Activated CD4-positive, alpha-beta memory T cell treated with anti-CD3 and anti-CD28 coated beads, Interleukin-2, amount 10 ng/mL, durations not matched to agents 7 days and 5 days (primary cell): Measurements from ENCODE around the gene CDCA8. TPM values are rescaled to one million over a fixed set of nuclear protein-coding genes. Genes with fewer than 3 reads are reported as not detected.

Experiments
- CTCF ChIA-PET: fragments of 350-600 bp; sonication (Branson Sonifier 250); formaldehyde crosslinking; loops from one replicate; lab custom pipeline; 2021; ENCODE audit warnings: antibody characterized with exemption, inconsistent platforms; lab: Charles Lee
- POLR2A ChIA-PET: fragments of 350-600 bp; sonication (Branson Sonifier 250); formaldehyde crosslinking; loops from one replicate; lab custom pipeline; 2021; ENCODE audit warnings: antibody characterized with exemption; lab: Charles Lee
- DNase-seq: peaks from one replicate; pipeline ENCODE4 v3.0.0-alpha.2; 2020
- H3K27ac Mint-ChIP-seq: one replicate; pipeline ENCODE4 v1.8.0; 2021; ENCODE audit warnings: mild to moderate bottlenecking, mixed read lengths
- H3K27me3 Mint-ChIP-seq: one replicate; pipeline ENCODE4 v1.8.0; 2021; ENCODE audit warnings: mixed read lengths
- H3K36me3 Mint-ChIP-seq: one replicate; pipeline ENCODE4 v1.8.0; 2021; ENCODE audit warnings: low read depth, mixed read lengths
- H3K4me1 Mint-ChIP-seq: one replicate; pipeline ENCODE4 v1.8.0; 2021; ENCODE audit warnings: mixed read lengths
- H3K4me3 Mint-ChIP-seq: one replicate; pipeline ENCODE4 v1.8.0; 2021; ENCODE audit warnings: mild to moderate bottlenecking, mixed read lengths
- H3K9me3 Mint-ChIP-seq: one replicate; pipeline ENCODE4 v1.8.0; 2021; ENCODE audit warnings: mixed read lengths
- total RNA-seq, 2 experiments: library from RNA; stranded (reverse); gene quantifications; one replicate each; pipeline ENCODE4 v1.2.3, GENCODE V29; 2021

CDCA8 gene
- total RNA-seq, 2 experiments from 2014 or later: 73.5 to 73.6 TPM

DNA sequence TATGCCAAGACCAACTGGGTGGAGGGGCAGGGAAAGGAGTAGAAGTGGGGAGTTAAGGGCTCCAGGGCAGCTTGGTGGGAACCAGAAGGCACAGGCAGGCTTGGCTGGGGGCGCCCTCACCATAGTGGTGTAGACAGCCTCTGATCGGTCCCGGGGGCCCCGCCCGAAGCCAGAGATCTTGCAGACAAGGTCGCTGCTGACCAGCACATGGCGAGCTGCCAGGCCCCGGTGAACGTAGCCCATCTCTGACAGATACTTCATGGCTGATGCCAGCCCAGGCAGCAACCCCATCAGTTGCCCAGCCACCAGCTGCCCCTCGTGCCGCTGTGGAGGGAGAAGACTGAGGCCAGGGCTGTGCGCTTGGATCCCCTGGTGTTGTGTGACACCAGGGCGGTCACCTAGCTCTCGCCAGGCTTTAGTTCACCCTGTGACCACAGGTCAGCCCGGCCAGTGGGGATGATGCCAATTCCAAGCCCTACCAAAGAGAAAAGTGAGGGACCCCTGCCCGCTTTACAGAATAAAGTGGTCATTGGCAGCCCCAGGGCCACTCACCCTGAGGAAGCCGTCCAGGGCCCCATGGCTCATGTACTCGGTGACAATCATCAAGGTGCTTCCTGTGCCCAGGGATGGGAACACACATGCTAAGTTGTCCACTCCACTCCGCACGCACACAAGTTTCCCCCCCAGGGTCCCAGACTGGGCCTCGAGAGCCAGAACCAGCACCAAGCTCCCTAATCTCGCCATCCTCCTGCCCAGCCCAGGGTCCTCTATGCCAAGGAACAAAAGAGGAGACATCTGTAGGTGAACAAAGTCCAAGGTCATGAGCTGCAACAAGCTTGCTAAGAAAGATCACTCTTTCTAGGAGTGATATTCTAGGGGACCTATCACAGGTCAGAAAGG is 28.2 kb downstream of the CDCA8 start:
- Mint-ChIP-seq H3K4me1 (no peaks in the 10 kb centered on the region), H3K9me3 (no peaks in the 10 kb centered on the region), H3K27ac (no peak overlapping the region), H3K36me3 (no peaks in the 10 kb centered on the region), H3K27me3 (no peaks in the 10 kb centered on the region), H3K4me3 (no peak overlapping the region)
- DNase-seq: no peak
- POLR2A ChIA-PET: interaction anchor here (0.9 kb wide), 1 partner anchor 29 kb away, joined by 3 read pairs; no protein-coding TSS in a partner anchor
- CTCF ChIA-PET: no interaction called here

DNA sequence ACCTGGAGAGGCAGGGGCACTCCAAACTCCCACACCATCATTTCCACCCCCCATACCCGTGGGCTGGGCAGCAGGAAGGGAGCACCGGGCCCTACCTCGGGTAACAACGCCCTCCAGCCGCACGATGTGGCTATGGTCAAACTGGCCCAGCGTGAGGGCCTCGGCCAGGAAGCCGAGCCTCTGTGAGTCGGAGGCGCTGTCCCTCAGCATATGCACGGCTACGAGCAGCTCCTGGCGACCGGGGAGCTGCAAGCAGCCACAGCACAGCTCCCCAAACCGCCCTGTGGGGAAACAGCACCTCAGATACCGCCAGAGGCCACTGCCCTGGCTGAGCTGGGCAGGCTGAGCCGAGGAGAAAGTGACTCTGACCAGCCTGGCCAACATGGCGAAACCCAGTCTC is 29.2 kb downstream of the CDCA8 start:
- Mint-ChIP-seq H3K27me3 (peaks cover 2% of the 10 kb centered on the region), H3K4me1 (no peaks in the 10 kb centered on the region), H3K27ac (no peak overlapping the region), H3K36me3 (no peaks in the 10 kb centered on the region), H3K4me3 (no peak overlapping the region), H3K9me3 (no peaks in the 10 kb centered on the region)
- CTCF ChIA-PET: interaction anchor here (0.6 to 1.6 kb wide), 2 partner anchors 138 to 267 kb away, joined by 3 to 4 read pairs; partner anchors contain the start of gene MTF1
- DNase-seq: no peak
- POLR2A ChIA-PET: no interaction called here

DNA sequence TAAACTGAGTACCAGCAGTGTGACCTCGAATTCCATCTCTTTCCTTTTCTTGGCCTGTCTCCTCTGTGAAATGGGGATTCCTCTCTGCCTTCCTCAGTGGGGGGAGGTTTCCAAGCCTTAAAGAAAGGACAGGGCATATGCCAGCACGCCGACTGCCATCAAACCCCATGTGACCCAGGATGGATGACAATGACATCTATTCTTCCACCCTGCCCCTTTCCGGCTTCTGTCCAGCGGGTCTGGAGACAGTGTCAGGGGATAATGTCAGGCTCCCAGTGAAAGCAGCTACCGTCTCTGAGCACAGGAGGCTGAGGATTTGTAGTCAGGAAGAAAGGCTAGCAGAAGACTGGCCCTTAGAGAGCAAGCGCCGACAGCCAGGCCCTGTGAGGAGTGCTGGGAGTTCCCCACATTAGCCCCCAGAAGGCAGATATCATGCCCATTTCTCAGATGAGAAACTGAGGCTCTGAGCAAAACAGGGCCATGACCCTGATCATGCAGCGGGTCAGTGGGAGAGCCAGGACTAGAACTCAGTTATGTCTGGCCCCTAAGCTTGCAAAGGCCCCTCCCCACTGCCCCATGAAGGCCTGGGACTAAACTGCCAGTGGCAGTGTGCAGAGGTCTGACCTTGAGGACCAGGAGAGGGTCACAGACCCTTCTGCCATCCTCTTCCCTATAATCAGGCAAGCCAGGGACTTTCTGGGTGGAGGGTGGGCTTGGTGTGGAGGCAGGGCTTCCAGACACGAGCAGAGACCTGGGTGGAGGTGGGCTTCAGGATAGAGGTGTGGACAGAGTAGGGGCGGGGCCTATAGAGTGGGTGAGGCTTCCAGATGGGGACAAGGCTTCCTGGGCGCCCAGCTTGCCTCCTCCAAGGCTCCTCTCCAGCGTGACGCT is 30.1 kb downstream of the CDCA8 start:
- Mint-ChIP-seq H3K27ac (no peak overlapping the region), H3K36me3 (no peaks in the 10 kb centered on the region), H3K9me3 (no peaks in the 10 kb centered on the region), H3K27me3 (peaks cover 3% of the 10 kb centered on the region), H3K4me3 (no peak overlapping the region), H3K4me1 (no peaks in the 10 kb centered on the region)
- DNase-seq: no peak
- ChIA-PET POLR2A (no interaction called here), CTCF (interaction anchor here (1.6 kb wide), 1 partner anchor 137 kb away, joined by 4 read pairs; the partner anchor contains the start of gene MTF1)

DNA sequence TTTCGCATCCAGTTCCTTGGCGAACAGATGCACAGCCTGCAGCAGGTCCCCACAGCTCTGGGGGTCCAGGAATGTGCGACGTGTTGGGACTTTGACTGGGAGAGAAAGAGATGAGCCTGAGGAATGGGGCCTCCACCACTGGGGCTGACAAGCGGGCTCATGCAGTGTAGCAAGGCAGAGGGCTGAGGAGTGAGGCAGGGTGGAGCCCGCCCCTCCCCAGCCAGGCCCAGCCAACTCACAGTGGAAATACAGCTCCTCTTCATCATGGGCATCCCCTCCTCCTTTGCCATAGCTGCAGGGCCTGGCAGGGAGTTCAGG is 30.7 kb downstream of the CDCA8 start:
- no peaks in the 10 kb centered on the region for H3K9me3 Mint-ChIP-seq
- peaks cover 9% of the 10 kb centered on the region for H3K27me3 Mint-ChIP-seq

DNA sequence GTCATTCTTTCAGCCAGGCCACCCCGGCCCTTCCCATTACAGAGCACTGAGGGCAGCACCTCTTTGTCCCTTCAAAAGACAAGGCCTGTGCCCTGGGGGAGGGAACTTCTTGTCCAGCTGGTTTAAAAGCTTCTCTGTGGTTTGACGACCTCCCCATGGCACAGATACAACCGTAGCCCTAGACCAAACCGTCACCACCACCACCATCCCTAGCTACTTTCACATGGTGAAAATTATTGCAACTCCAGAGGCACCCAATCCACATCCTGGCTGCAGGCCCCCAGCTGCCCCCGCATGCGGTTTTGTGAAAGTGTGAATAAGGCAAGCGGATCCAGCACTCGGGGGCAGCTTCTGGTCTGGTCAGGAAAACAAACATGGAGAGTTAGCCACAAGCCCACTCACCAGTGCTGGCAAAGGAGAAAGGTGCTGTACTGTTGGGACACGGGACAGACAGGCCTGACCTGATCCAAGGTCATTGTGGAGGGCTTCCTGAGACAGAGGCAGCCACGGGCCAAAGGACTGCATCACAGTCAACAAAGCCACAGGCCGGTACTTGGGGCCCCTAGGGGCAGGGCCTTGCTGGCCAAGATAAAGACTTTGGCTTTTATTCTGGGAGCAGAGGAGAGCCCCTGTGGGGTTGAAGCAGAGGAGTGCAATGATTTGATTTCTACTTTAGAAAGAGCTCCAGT is 31.2 kb downstream of the CDCA8 start:
- no peak overlapping the region for H3K4me3 Mint-ChIP-seq
- H3K27me3 Mint-ChIP-seq: peaks cover 14% of the 10 kb centered on the region
- no peak for DNase-seq
- ChIA-PET CTCF (no interaction called here), POLR2A (no interaction called here)
- H3K36me3 Mint-ChIP-seq: no peaks in the 10 kb centered on the region
- H3K9me3 Mint-ChIP-seq: no peaks in the 10 kb centered on the region
- no peak overlapping the region for H3K27ac Mint-ChIP-seq
- no peaks in the 10 kb centered on the region for H3K4me1 Mint-ChIP-seq

More for the DNA sequence above, 30.7 kb downstream of the CDCA8 start:
- H3K4me3 Mint-ChIP-seq: no peak overlapping the region
- no peaks in the 10 kb centered on the region for H3K4me1 Mint-ChIP-seq
- no peaks in the 10 kb centered on the region for H3K36me3 Mint-ChIP-seq
- POLR2A ChIA-PET: no interaction called here
- DNase-seq: no peak
- CTCF ChIA-PET: interaction anchor here (1.6 kb wide), 1 partner anchor 136 kb away, joined by 4 read pairs; the partner anchor contains the start of gene MTF1
- no peak overlapping the region for H3K27ac Mint-ChIP-seq

DNA sequence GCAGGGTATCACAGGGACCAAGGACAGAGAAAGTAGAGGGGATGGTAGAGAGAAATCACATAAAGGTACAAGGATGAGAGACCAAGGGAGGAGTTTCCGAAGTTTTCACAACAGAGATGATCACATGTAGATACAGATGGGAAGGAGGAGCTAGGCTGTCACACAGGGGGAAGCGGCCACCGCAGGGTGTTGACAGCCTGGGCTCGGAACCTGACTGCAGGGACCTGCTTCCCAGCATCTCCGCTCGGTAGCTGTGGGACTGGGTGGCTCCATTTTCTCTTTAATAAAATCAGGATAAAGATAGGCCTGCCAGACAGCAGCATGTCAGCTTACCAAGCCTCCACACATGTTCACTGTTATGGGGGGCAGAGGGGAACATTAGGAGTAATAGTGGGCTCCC is 32.3 kb downstream of the CDCA8 start:
- POLR2A ChIA-PET: no interaction called here
- Mint-ChIP-seq H3K4me1 (no peaks in the 10 kb centered on the region), H3K27ac (no peak overlapping the region), H3K4me3 (no peak overlapping the region), H3K27me3 (peaks cover 17% of the 10 kb centered on the region), H3K9me3 (no peaks in the 10 kb centered on the region), H3K36me3 (no peaks in the 10 kb centered on the region)
- CTCF ChIA-PET: no interaction called here
- DNase-seq: no peak

GRCh38 chr1:37725851-37726613 is 33.7 kb downstream of the CDCA8 start:
- H3K9me3 Mint-ChIP-seq: no peaks in the 10 kb centered on the region
- no peak overlapping the region for H3K27ac Mint-ChIP-seq
- H3K4me1 Mint-ChIP-seq: no peaks in the 10 kb centered on the region
- H3K36me3 Mint-ChIP-seq: no peaks in the 10 kb centered on the region
- no peak for DNase-seq
- POLR2A ChIA-PET: no interaction called here
- H3K27me3 Mint-ChIP-seq: peaks cover 23% of the 10 kb centered on the region
- CTCF ChIA-PET: no interaction called here
- no peak overlapping the region for H3K4me3 Mint-ChIP-seq

- no peak overlapping the region for H3K27ac Mint-ChIP-seq
- H3K27me3 Mint-ChIP-seq: peaks cover 23% of the 10 kb centered on the region
- H3K9me3 Mint-ChIP-seq: no peaks in the 10 kb centered on the region
- CTCF ChIA-PET: no interaction called here
- H3K4me3 Mint-ChIP-seq: no peak overlapping the region
- H3K4me1 Mint-ChIP-seq: no peaks in the 10 kb centered on the region
- no peak for DNase-seq
- POLR2A ChIA-PET: no interaction called here
- H3K36me3 Mint-ChIP-seq: no peaks in the 10 kb centered on the region
Observed at GRCh38 chr1:37726751-37727585, 34.7 kb downstream of the CDCA8 start.

DNA sequence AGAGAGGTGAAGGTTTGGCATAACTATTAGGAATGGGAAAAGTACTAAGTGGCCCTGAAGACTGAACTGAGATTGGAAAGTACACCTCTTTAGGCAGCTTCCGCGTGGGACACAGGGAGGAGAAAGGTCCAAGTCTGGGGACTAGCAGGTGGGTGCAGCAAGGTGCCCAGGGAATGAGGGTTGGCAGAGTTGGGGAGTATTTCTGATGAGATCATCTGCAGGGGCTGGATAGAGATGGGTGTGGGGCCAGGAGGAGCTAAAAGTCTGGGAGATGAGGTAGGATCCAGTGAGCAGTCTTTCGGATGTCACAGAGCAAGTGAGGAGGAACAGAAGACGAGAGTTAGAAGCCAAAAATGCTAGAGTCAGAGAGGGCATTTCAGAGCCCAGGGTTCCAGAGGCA is 36.1 kb downstream of the CDCA8 start:
- no peak overlapping the region for H3K27ac Mint-ChIP-seq
- ChIA-PET CTCF (no interaction called here), POLR2A (no interaction called here)
- H3K9me3 Mint-ChIP-seq: no peaks in the 10 kb centered on the region
- peaks cover 24% of the 10 kb centered on the region for H3K27me3 Mint-ChIP-seq
- no peak for DNase-seq
- H3K4me1 Mint-ChIP-seq: no peaks in the 10 kb centered on the region
- no peaks in the 10 kb centered on the region for H3K36me3 Mint-ChIP-seq
- H3K4me3 Mint-ChIP-seq: no peak overlapping the region

- Mint-ChIP-seq H3K27ac (no peak overlapping the region), H3K4me1 (no peaks in the 10 kb centered on the region), H3K4me3 (no peak overlapping the region), H3K36me3 (no peaks in the 10 kb centered on the region), H3K9me3 (no peaks in the 10 kb centered on the region), H3K27me3 (peaks cover 35% of the 10 kb centered on the region)
- no peak for DNase-seq
- ChIA-PET CTCF (interaction anchor here (1.4 kb wide), 1 partner anchor 129 kb away, joined by 3 read pairs; the partner anchor contains the start of gene MTF1), POLR2A (no interaction called here)
Observed at GRCh38 chr1:37730376-37730775, 38.1 kb downstream of the CDCA8 start.

DNA sequence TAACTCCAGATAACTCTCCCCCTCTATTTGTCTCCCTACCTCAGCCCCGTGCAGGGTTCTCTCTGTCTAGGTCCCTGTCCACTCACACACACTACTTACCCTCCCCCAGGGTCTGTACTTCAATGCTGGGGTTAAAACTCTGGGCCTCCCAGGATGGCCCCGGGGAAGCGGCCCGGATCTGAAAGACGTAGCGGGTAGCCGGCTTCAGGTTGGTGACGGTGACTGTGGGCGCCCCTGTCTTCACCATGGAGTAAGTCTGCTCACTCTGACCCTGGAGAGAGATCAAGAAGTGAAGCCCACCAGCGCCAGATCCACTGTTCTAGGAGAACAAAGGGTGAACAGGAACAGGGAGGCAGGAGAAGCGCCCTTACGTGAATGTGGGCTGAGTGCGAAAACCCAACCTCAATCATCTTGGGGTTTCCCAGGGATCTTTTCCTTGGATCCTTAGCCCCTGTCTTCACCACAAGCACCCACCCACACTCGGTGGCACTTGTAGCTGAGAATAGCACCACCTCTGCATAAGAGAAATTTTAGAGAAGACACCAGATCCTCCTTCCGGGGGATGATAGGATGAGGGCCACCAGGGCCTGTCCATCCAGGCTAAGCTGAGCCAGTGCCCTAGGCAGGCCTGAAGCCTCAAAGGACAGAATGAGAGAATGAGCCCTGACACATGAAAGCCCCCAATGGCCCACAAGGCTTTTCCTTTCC is 39.1 kb downstream of the CDCA8 start:
- DNase-seq: no peak
- H3K4me1 Mint-ChIP-seq: no peaks in the 10 kb centered on the region
- H3K27ac Mint-ChIP-seq: no peak overlapping the region
- no peak overlapping the region for H3K4me3 Mint-ChIP-seq
- H3K36me3 Mint-ChIP-seq: no peaks in the 10 kb centered on the region
- CTCF ChIA-PET: no interaction called here
- H3K27me3 Mint-ChIP-seq: peaks cover 38% of the 10 kb centered on the region
- POLR2A ChIA-PET: no interaction called here
- no peaks in the 10 kb centered on the region for H3K9me3 Mint-ChIP-seq
